Measurements from ENCODE around the gene RBMS3.
"Not testable (repeated sequence)": the region's sequence is repeated elsewhere in the genome, so short reads cannot be mapped to it uniquely, and the experiment has no call there.

RBMS3 gene

DNA sequence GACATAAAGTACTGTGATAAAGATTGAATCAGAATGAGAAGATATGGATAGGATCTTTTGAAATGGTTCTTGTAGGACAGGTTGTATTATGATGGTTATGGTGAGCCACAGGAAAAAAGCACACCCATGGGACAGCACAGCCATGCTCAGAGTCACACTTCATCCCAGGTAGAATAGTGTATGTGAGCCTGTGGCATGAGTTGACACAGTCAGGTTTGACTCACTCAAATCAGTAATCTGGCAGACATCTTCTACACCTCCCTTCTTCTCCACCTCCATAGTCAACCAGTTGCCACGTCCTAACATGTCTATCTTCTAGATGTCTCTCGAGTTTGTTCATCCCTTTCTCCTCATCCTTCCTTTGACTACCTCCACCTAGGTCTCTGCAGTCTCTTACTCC is 176.0 kb downstream of the RBMS3 start:
- Histone ChIP-seq H3K9ac (ENCODE audit: low read length) (no peak overlapping the region), H3K4me1 (ENCODE audit: control insufficient read depth, insufficient read depth, low read length) (peaks cover 6% of the 10 kb centered on the region), H3K27me3 (ENCODE audit: control insufficient read depth, insufficient read depth, low read length) (no peaks in the 10 kb centered on the region), H3K4me3 (ENCODE audit: low read length) (no peak overlapping the region), H3K36me3 (ENCODE audit: control insufficient read depth, insufficient read depth, low read length) (no peaks in the 10 kb centered on the region), H3K9me3 (ENCODE audit: control insufficient read depth, low read length) (no peaks in the 10 kb centered on the region)

DNA sequence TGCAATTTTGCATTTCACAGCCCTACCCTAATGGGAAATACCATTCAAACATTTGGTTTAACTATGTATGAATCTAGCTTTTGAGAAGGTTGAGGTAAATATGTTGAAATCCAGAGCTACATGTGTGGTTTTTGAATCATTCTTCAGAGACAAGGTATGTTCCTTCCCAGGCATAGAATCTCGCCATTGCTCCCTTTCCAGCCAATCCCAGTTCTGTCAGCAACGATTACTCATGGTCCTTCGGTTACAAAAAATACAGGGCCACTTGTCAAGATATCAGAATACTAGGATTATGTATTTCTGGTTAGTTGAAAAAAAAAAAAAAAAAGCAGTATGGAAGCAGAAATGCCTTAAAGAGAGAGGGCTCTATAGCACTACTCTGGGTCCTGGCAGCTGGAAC is 182.4 kb downstream of the RBMS3 start:
- no peak overlapping the region for H3K4me3 ChIP-seq (ENCODE audit: low read length)
- H3K9me3 ChIP-seq (ENCODE audit: control insufficient read depth, low read length): no peaks in the 10 kb centered on the region
- H3K36me3 ChIP-seq (ENCODE audit: control insufficient read depth, insufficient read depth, low read length): no peaks in the 10 kb centered on the region
- H3K27me3 ChIP-seq (ENCODE audit: control insufficient read depth, insufficient read depth, low read length): no peaks in the 10 kb centered on the region
- no peaks in the 10 kb centered on the region for H3K4me1 ChIP-seq (ENCODE audit: control insufficient read depth, insufficient read depth, low read length)
- H3K9ac ChIP-seq (ENCODE audit: low read length): no peak overlapping the region

DNA sequence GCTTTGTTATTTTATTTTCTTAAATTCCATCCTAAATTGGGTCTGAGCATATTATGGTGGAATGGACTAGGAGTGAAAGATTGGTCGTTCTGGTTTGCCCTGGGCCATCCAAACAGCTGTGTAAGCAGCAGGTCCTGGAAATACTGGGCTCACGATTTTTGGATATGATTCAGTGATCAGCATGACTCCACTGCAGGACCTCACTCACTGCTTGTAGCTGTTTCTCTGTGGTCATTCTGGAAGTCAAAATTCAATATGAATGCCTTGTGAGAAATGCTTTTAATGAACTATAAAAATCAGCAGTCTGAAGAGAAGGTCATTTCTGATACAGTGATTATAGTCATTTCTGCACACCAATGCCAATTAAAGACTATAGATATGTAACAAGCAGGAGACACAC is 185.0 kb downstream of the RBMS3 start:
- H3K4me3 ChIP-seq (ENCODE audit: low read length): no peak overlapping the region
- no peaks in the 10 kb centered on the region for H3K9me3 ChIP-seq (ENCODE audit: control insufficient read depth, low read length)
- H3K9ac ChIP-seq (ENCODE audit: low read length): no peak overlapping the region
- H3K36me3 ChIP-seq (ENCODE audit: control insufficient read depth, insufficient read depth, low read length): no peaks in the 10 kb centered on the region
- no peaks in the 10 kb centered on the region for H3K4me1 ChIP-seq (ENCODE audit: control insufficient read depth, insufficient read depth, low read length)
- no peaks in the 10 kb centered on the region for H3K27me3 ChIP-seq (ENCODE audit: control insufficient read depth, insufficient read depth, low read length)

DNA sequence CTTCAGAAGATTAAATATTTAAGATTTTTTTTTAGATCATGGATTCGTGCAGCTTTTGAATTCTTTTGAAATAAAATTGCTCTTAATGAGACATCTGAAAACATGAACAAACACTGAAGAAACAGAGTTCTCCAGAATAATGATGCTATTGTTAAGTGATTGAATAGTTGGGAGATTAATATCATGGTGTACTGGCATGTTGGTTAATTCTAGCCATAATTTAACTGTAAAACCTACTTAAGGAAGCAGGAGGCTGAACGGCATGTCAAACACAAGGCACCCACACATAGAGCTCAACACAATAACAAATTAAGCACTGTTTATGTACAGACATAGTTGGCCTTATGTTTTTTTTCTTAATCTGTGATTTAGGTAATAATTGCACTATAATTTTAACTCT is 185.6 kb downstream of the RBMS3 start:
- no peaks in the 10 kb centered on the region for H3K36me3 ChIP-seq (ENCODE audit: control insufficient read depth, insufficient read depth, low read length)
- H3K4me1 ChIP-seq (ENCODE audit: control insufficient read depth, insufficient read depth, low read length): no peaks in the 10 kb centered on the region
- H3K9me3 ChIP-seq (ENCODE audit: control insufficient read depth, low read length): no peaks in the 10 kb centered on the region
- H3K4me3 ChIP-seq (ENCODE audit: low read length): no peak overlapping the region
- no peaks in the 10 kb centered on the region for H3K27me3 ChIP-seq (ENCODE audit: control insufficient read depth, insufficient read depth, low read length)
- no peak overlapping the region for H3K9ac ChIP-seq (ENCODE audit: low read length)

DNA sequence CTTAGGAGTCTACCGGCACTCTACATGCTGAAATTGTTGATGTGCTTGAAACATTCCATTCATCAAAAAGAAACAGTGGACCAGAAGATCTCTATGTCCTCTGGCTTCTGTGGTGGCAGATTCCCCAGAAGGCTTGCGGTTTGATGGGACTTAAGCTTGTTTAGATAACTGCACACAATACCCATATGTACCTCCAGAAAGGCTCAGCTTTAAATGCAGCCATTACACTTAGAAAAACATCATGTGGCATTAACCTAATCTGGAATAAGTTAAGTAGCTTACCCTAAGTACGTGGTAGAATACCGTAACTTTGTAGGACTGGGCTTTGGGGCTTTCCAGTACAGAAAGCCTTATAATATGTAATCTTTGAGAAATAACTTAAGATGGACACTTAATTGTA is 187.3 kb downstream of the RBMS3 start:
- no peak overlapping the region for H3K4me3 ChIP-seq (ENCODE audit: low read length)
- no peaks in the 10 kb centered on the region for H3K4me1 ChIP-seq (ENCODE audit: control insufficient read depth, insufficient read depth, low read length)
- H3K36me3 ChIP-seq (ENCODE audit: control insufficient read depth, insufficient read depth, low read length): no peaks in the 10 kb centered on the region

DNA sequence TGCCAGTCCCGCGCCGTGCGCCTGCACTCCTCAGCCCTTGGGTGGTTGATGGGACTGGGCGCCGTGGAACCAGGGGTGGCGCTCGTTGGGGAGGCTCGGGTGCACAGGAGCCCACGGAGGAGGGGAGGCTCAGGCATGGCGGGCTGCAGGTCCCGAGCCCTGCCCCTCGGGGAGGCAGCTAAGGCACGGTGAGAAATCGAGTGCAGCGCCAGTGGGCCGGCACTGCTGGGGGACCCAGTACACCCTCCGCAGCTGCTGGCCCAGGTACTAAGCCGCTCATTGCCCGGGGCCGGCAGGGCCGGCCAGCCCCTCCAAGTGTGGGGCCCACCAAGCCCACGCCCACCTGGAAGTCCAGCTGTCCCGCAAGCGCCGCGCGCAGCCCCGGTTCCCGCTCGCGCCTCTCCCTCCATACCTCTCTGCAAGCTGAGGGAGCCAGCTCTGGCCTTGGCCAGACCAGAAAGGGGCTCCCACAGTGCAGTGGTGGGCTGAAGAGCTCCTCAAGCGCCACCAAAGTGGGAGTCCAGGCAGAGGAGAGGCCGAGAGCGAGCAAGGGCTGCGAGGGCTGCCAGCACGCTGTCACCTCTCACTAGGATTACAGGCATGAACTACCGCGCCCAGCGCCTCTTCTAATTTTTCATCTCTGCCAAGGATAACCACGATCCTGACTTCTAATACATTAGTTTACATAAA is 192.8 kb downstream of the RBMS3 start:
- H3K4me3 ChIP-seq (ENCODE audit: low read length); H3K9me3 ChIP-seq (ENCODE audit: control insufficient read depth, low read length); H3K36me3 ChIP-seq (ENCODE audit: control insufficient read depth, insufficient read depth, low read length); H3K27me3 ChIP-seq (ENCODE audit: control insufficient read depth, insufficient read depth, low read length); H3K4me1 ChIP-seq (ENCODE audit: control insufficient read depth, insufficient read depth, low read length); H3K9ac ChIP-seq (ENCODE audit: low read length): not testable (repeated sequence)

More for the DNA sequence above, 187.3 kb downstream of the RBMS3 start:
- no peaks in the 10 kb centered on the region for H3K9me3 ChIP-seq (ENCODE audit: control insufficient read depth, low read length)
- H3K27me3 ChIP-seq (ENCODE audit: control insufficient read depth, insufficient read depth, low read length): no peaks in the 10 kb centered on the region
- no peak overlapping the region for H3K9ac ChIP-seq (ENCODE audit: low read length)

DNA sequence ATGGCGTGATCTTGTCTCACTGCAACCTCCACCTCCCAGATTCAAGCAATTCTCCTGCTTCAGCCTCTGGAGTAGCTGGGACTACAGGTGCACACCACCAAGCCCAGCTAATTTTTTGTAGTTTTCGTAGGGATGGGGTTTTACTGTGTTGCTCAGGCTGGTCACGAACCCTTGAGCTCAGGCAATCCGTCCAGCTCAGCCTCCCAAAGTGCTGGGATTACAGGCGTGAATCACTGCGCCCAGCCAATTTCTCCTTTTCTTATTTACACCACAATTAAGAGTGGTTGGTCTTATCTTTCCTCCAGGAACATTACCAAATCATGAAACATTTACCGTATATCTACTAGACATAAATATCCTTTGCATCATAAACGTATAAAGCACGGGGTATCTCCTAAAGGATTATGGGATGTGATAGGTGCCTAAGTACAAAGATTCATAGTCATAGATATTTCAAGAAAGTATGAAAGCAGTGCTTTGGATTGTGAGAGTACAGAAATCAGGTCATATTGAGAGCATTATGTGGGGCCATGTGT is 194.5 kb downstream of the RBMS3 start:
- no peaks in the 10 kb centered on the region for H3K27me3 ChIP-seq (ENCODE audit: control insufficient read depth, insufficient read depth, low read length)
- no peaks in the 10 kb centered on the region for H3K9me3 ChIP-seq (ENCODE audit: control insufficient read depth, low read length)
- H3K36me3 ChIP-seq (ENCODE audit: control insufficient read depth, insufficient read depth, low read length): no peaks in the 10 kb centered on the region
- H3K4me1 ChIP-seq (ENCODE audit: control insufficient read depth, insufficient read depth, low read length): no peaks in the 10 kb centered on the region
- H3K9ac ChIP-seq (ENCODE audit: low read length): no peak overlapping the region
- no peak overlapping the region for H3K4me3 ChIP-seq (ENCODE audit: low read length)

DNA sequence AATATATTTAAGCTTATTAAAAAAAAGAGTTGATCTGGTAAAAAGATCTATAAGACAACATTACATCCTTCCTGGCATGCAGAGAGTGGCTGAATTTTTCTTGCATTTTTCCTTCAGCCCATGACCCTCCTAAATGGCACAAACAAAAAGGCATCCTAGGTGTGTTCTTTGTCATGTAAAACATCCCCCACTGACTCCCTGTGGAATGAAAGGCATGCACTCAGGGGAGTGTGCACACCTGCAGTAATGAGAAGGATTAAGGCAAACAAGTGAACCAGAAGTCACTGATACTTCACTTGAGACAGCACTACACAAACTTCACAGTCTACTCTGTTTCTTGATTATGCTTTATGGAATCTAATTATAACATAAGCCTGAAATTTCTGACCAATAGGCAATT is 195.0 kb downstream of the RBMS3 start:
- no peaks in the 10 kb centered on the region for H3K4me1 ChIP-seq (ENCODE audit: control insufficient read depth, insufficient read depth, low read length)
- H3K27me3 ChIP-seq (ENCODE audit: control insufficient read depth, insufficient read depth, low read length): no peaks in the 10 kb centered on the region
- H3K4me3 ChIP-seq (ENCODE audit: low read length): no peak overlapping the region
- H3K9ac ChIP-seq (ENCODE audit: low read length): no peak overlapping the region
- no peaks in the 10 kb centered on the region for H3K36me3 ChIP-seq (ENCODE audit: control insufficient read depth, insufficient read depth, low read length)
- H3K9me3 ChIP-seq (ENCODE audit: control insufficient read depth, low read length): no peaks in the 10 kb centered on the region

DNA sequence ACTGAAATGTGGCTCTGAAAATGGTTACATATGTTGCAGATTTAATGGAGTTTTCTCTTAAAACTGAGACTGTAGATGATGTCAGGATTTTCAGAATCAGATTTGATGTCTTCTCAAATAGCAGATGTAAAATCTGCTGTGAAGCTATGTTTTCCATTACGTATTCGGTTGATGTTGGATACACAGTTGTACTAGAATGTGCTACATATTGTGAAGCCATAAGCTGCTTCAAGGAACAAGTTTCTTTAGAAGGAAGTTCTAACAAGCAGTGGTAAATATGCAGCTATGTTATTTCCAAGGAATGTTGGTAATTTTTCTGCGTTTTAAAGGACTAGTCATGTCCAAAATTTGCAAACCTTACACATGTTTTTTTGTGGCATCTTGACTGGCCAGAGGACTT is 197.7 kb downstream of the RBMS3 start:
- Histone ChIP-seq H3K36me3 (ENCODE audit: control insufficient read depth, insufficient read depth, low read length) (no peaks in the 10 kb centered on the region), H3K9ac (ENCODE audit: low read length) (no peak overlapping the region), H3K4me3 (ENCODE audit: low read length) (no peak overlapping the region), H3K9me3 (ENCODE audit: control insufficient read depth, low read length) (no peaks in the 10 kb centered on the region), H3K4me1 (ENCODE audit: control insufficient read depth, insufficient read depth, low read length) (no peaks in the 10 kb centered on the region), H3K27me3 (ENCODE audit: control insufficient read depth, insufficient read depth, low read length) (no peaks in the 10 kb centered on the region)

DNA sequence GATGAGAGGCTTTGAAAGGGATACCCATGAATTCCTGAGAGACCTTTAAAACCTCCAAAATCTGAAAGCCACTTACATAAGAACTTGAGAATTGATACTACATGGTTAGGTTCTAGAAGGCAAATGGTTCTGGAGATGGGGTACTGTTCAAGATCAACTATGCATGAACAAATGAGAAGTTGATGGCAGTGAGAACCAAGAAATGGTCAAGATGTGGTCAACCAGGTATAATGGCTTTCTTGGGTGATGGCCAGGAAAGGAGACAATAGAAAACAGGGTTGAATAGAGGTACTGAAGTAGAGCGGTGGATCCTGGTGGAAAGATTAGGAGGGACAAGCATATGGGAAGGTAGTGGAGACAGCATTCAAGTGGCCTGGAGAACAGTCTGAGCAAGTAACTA is 200.4 kb downstream of the RBMS3 start:
- Histone ChIP-seq H3K4me1 (ENCODE audit: control insufficient read depth, insufficient read depth, low read length) (no peaks in the 10 kb centered on the region), H3K36me3 (ENCODE audit: control insufficient read depth, insufficient read depth, low read length) (no peaks in the 10 kb centered on the region), H3K4me3 (ENCODE audit: low read length) (no peak overlapping the region), H3K9me3 (ENCODE audit: control insufficient read depth, low read length) (no peaks in the 10 kb centered on the region), H3K27me3 (ENCODE audit: control insufficient read depth, insufficient read depth, low read length) (no peaks in the 10 kb centered on the region), H3K9ac (ENCODE audit: low read length) (no peak overlapping the region)

DNA sequence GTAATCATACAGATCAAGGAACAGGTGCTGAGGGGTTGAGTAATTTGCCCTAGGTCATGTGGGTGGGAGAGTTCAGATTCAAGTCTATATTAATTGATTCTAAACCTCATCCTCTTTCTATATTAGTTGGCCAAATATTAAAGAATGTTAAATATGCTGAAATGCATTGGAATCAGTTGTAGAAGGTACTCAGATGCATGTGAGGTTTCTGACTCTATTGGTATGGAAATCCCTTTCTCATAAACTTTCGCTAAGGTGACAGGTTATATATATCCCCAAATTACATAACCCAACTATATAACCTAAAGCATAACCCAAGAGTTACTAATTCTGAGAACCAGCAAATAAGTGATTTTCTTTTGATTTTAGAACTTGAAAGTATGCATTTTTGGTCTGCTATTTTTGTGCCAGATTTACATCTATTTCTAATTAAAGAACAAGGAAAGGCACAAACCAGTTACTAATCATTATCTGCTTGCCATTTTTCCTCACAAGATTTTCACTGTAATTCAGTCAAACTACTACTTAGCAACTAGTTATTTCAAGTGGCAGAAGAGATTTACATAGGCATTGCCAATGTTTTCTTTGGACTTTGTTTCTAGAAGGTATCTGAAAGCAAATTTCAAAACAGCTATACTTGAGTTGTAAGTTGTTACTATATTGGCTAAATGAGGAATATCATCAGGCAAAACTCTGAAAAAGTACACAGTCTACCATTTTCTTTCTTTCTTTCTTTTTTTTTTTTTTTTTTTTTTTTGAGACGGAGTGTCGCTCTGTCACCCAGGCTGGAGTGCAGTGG is 201.3 kb downstream of the RBMS3 start:
- H3K27me3 ChIP-seq (ENCODE audit: control insufficient read depth, insufficient read depth, low read length): no peaks in the 10 kb centered on the region

DNA sequence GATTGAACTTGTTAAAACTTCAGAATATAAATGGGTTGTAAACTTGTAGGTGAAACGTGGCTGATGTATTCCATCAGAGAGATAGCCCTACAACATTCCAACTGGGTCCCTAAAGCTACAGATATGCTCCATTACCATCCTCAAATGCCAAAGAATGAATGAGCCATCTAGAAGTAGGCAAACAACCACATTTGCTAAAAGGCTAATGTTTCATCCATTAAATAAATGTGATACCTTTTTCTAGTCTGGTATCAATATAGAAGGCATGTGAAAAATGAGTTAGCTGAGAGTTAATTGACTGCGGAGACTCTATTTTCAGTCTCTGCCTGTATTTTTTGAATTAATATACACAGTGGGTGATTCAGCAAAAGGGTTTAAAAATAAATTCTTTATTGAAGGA is 203.8 kb downstream of the RBMS3 start:
- Histone ChIP-seq H3K4me3 (ENCODE audit: low read length) (no peak overlapping the region), H3K36me3 (ENCODE audit: control insufficient read depth, insufficient read depth, low read length) (no peaks in the 10 kb centered on the region), H3K4me1 (ENCODE audit: control insufficient read depth, insufficient read depth, low read length) (no peaks in the 10 kb centered on the region), H3K9me3 (ENCODE audit: control insufficient read depth, low read length) (no peaks in the 10 kb centered on the region), H3K27me3 (ENCODE audit: control insufficient read depth, insufficient read depth, low read length) (no peaks in the 10 kb centered on the region), H3K9ac (ENCODE audit: low read length) (no peak overlapping the region)

More for the DNA sequence above, 201.3 kb downstream of the RBMS3 start:
- no peak overlapping the region for H3K9ac ChIP-seq (ENCODE audit: low read length)
- H3K4me1 ChIP-seq (ENCODE audit: control insufficient read depth, insufficient read depth, low read length): no peaks in the 10 kb centered on the region
- no peaks in the 10 kb centered on the region for H3K36me3 ChIP-seq (ENCODE audit: control insufficient read depth, insufficient read depth, low read length)
- no peaks in the 10 kb centered on the region for H3K9me3 ChIP-seq (ENCODE audit: control insufficient read depth, low read length)
- no peak overlapping the region for H3K4me3 ChIP-seq (ENCODE audit: low read length)

Measured in mucosa of stomach (tissue), 1 donor.